Ishikawa (cell line): Measurements from ENCODE around the gene LCLAT1.

ENCODE experiments used
- CEBPB ChIP-seq: IDR thresholded peaks from 2 replicates; pipeline ENCODE4 v1.6.1; 2012
- CREB1 ChIP-seq: IDR thresholded peaks from 2 replicates; pipeline ENCODE4 v1.6.1; 2012; ENCODE audit warnings: low read depth
- EGR1 ChIP-seq: IDR thresholded peaks from 2 replicates; pipeline ENCODE4 v1.6.1; 2012
- EP300 ChIP-seq: IDR thresholded peaks from 2 replicates; pipeline ENCODE4 v1.6.1; 2012; ENCODE audit warnings: borderline replicate concordance
- FOXM1 ChIP-seq: IDR thresholded peaks from 2 replicates; pipeline ENCODE4 v1.6.1; 2012; ENCODE audit warnings: low read depth, borderline replicate concordance
- NFIC ChIP-seq: IDR thresholded peaks from 2 replicates; pipeline ENCODE4 v1.6.1; 2012
- RAD21 ChIP-seq: IDR thresholded peaks from 2 replicates; pipeline ENCODE4 v1.6.1; 2012; ENCODE audit warnings: low read depth
- TAF1 ChIP-seq: IDR thresholded peaks from 2 replicates; pipeline ENCODE4 v1.6.1; 2012; ENCODE audit warnings: low read depth, mild to moderate bottlenecking
- TCF12 ChIP-seq: IDR thresholded peaks from 2 replicates; pipeline ENCODE4 v1.6.1; 2012; ENCODE audit warnings: low read depth
- TEAD4 ChIP-seq: IDR thresholded peaks from 2 replicates; pipeline ENCODE4 v1.6.1; 2012
- YY1 ChIP-seq: IDR thresholded peaks from 2 replicates; pipeline ENCODE4 v1.6.1; 2012; ENCODE audit warnings: low read depth
- ZBTB7A ChIP-seq: IDR thresholded peaks from 2 replicates; pipeline ENCODE4 v1.6.1; 2012; ENCODE audit warnings: low read depth
- TF ChIP-seq, protein P1 (sequence below): IDR thresholded peaks from 2 replicates; pipeline ENCODE4 v1.6.1; 2012
- TF ChIP-seq, protein P2 (sequence below): IDR thresholded peaks from 2 replicates; pipeline ENCODE4 v1.6.1; 2012; ENCODE audit warnings: low read depth, mild to moderate bottlenecking
- TF ChIP-seq, protein P3 (sequence below): IDR thresholded peaks from 2 replicates; pipeline ENCODE4 v1.6.1; 2012

LCLAT1 gene

DNA sequence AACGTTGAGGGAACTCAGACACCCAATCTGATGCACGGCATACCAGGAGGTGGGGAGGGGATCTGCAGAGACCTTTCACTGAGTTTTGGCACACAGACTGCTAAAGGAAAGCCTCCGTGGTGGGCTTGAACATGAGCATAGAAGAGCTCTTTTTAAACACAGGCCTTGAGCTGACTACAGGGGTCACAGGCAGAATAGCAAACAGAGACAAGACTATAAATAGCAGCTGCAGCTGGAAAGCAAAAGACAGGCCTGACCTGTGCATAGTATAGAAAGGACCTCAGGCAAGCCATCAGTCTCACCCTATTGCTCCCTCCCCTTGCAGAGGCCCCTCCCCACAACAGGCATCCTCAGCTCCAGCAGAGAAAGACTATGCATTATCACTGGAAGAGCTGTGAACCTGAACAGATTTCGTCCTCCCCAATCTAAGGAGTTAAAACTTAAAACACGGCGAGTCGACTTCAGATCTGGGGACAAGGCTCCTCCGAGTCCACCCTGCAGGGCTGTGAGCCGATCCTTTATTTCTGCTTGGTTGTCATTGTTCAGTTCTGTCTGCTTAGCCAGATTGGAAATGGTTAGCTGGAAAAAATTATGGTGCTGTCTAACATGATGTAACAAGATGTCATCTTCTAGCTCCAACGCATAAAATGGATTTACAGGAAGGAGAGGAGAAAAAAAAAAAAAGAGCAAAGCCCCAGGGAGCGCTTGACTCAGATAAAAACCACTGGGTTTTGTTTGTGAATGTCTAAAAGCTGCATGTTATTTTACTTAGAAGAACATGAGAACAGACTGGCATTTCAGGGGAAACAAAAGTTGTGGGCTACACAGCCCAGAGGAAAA is 25.2 kb upstream of the LCLAT1 start:
- TF ChIP-seq TEAD4 (no peak), RAD21 (no peak), CEBPB (no peak), NFIC (no peak), TCF12 (no peak), EP300 (no peak), EGR1 (no peak), TAF1 (no peak), FOXM1 (no peak), ZBTB7A (no peak), YY1 (no peak), CREB1 (no peak)
- TF ChIP-seq, protein P1, sequence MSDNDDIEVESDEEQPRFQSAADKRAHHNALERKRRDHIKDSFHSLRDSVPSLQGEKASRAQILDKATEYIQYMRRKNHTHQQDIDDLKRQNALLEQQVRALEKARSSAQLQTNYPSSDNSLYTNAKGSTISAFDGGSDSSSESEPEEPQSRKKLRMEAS, result no peak
- TF ChIP-seq, protein P2, sequence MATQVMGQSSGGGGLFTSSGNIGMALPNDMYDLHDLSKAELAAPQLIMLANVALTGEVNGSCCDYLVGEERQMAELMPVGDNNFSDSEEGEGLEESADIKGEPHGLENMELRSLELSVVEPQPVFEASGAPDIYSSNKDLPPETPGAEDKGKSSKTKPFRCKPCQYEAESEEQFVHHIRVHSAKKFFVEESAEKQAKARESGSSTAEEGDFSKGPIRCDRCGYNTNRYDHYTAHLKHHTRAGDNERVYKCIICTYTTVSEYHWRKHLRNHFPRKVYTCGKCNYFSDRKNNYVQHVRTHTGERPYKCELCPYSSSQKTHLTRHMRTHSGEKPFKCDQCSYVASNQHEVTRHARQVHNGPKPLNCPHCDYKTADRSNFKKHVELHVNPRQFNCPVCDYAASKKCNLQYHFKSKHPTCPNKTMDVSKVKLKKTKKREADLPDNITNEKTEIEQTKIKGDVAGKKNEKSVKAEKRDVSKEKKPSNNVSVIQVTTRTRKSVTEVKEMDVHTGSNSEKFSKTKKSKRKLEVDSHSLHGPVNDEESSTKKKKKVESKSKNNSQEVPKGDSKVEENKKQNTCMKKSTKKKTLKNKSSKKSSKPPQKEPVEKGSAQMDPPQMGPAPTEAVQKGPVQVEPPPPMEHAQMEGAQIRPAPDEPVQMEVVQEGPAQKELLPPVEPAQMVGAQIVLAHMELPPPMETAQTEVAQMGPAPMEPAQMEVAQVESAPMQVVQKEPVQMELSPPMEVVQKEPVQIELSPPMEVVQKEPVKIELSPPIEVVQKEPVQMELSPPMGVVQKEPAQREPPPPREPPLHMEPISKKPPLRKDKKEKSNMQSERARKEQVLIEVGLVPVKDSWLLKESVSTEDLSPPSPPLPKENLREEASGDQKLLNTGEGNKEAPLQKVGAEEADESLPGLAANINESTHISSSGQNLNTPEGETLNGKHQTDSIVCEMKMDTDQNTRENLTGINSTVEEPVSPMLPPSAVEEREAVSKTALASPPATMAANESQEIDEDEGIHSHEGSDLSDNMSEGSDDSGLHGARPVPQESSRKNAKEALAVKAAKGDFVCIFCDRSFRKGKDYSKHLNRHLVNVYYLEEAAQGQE, result no peak
- TF ChIP-seq, protein P3, sequence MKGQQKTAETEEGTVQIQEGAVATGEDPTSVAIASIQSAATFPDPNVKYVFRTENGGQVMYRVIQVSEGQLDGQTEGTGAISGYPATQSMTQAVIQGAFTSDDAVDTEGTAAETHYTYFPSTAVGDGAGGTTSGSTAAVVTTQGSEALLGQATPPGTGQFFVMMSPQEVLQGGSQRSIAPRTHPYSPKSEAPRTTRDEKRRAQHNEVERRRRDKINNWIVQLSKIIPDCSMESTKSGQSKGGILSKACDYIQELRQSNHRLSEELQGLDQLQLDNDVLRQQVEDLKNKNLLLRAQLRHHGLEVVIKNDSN, result no peak

DNA sequence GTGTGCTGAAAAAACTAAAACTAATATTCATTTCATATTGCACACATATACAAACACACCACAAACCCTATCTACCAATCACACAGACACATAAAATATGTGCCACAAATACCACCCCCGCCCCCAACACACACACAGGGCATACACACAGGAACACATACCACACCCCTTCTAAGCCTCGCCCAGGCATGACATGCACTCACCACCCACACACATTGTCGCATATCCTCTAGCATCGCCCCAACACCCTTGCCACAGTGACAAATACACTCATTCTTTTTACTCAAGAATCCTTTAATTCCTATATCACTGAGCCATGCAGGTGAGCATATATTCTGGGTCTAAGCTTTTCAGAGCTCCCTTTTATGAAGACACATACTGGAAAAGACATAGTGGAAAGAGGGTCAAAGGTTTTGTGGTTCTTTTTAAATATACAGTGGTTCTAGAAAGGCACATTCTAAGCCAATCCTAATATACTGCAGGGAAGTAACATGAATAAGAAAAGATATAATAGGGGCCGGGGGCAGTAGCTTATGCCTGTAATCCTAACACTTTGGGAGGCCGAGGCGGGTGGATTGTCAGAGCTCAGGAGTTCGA is 24.5 kb upstream of the LCLAT1 start:
- TF ChIP-seq EGR1 (peak; percentile 56; the same call in 1 of the 2 replicates), RAD21 (no peak), NFIC (no peak)

DNA sequence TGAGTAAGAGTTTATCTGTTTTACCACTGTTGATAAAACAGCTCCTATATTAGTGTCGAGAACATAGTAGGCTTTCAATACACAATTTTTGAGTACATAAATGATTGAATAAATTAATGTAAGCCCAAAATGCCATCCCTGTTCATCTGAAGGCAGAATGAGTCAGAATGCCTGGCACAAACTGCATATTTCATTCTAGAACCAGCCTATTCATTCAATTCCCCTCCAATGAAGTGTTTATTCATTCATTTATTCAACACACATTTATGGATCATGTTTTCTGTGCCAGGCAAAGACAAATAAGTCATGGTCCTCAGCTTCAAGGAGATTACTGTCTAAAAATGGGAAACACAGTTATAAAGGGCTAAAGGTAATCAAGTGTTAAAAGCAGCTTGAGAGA is 22.8 kb upstream of the LCLAT1 start:
- TF ChIP-seq NFIC, result no peak

DNA sequence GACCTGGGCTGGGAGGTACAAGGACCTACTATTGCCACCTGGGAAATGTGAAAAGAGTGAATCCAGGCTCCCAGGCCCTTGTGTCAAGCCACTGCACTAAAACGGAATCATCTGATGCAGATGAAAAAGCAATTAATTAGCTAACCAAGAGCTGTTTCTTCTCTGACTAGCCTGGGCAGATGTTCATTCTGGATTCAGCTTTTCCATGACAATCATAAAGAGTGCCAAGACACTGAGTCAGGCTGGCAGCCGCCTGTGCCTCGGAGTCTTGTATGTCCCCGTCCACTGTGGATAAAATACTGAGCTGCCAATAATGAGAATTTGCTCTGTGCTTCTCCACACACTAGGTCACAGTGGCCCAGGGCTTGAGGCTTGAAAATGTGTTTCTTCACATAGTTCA is 21.7 kb upstream of the LCLAT1 start:
- TF ChIP-seq, protein P3, result no peak
- TF ChIP-seq EGR1, result no peak
- TF ChIP-seq RAD21, result no peak
- TF ChIP-seq CREB1, result no peak
- TF ChIP-seq YY1, result no peak
- TF ChIP-seq, protein P1, result no peak
- TF ChIP-seq CEBPB, result no peak
- TF ChIP-seq TEAD4, result no peak
- TF ChIP-seq, protein P2, result no peak
- TF ChIP-seq ZBTB7A, result no peak
- TF ChIP-seq NFIC, result no peak
- TF ChIP-seq TAF1, result no peak
- no peak for TF ChIP-seq EP300
- TF ChIP-seq FOXM1, result no peak
- no peak for TF ChIP-seq TCF12

DNA sequence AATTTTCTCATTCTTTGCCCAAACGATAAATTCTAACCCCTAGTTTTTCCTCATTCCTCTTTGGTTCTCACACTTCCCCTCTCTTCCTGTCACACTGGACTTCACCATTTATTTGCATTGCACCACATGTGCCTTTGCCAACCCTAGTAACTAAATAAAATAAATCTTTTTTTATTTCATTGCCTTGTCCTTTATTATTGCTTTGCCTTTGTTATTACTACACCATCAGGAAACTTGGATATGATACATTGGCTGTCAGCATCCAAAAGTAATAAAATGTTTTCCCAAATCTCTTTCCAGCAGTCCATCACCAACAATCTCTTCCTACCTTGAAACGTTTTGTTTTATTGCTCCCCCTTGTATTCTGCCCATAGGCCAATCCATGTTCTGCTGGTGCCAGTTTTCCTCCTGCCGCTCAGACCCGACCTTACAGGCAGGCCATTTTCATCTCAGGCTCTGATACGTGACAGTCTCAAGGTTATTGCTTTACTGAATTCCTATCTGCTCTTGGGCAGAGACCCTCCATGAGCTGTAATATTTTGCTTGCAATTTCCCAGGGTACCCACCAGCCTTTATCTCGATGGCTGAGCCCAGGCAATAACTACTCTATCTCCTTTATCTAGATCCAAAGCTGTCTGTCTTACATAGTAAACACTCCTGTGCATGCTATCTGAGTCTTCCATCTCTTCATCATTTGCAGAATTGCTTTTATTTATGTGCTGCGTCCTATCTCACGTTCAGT is 19.3 kb upstream of the LCLAT1 start:
- TF ChIP-seq ZBTB7A (no peak), EP300 (no peak)
- TF ChIP-seq, protein P3, result no peak
